WTC11 (cell line): Measurements from ENCODE around the gene FUT8. TPM values are rescaled to one million over a fixed set of nuclear protein-coding genes. Genes with fewer than 3 reads are reported as not detected.

Experiments used
- ATAC-seq: fragments of 200-7000 bp; cut with Tn5 transposase; 2 replicates; pipeline ENCODE4 v1.10.0; 2021; ENCODE audit warnings: mild to moderate bottlenecking, moderate library complexity
- CTCF ChIA-PET: fragments of 300-600 bp; sonication (Branson Sonifier 250); formaldehyde crosslinking; loops from one replicate; lab custom pipeline; 2021; ENCODE audit warnings: antibody characterized with exemption; lab: Charles Lee
- POLR2A ChIA-PET: fragments of 350-600 bp; sonication (Branson Sonifier 250); formaldehyde crosslinking; loops from one replicate; lab custom pipeline; 2021; ENCODE audit warnings: antibody characterized with exemption; lab: Charles Lee
- DNase-seq: peaks from one replicate; pipeline ENCODE4 v3.0.0; 2021; ENCODE audit warnings: low spot score
- H3K27ac Mint-ChIP-seq: 2 replicates; pipeline ENCODE4 v1.8.0; 2021; ENCODE audit warnings: mixed read lengths
- H3K27me3 Mint-ChIP-seq: 2 replicates; pipeline ENCODE4 v1.8.0; 2021; ENCODE audit warnings: low read depth, mild to moderate bottlenecking, moderate library complexity, mixed read lengths
- H3K36me3 Mint-ChIP-seq: 2 replicates; pipeline ENCODE4 v1.8.0; 2021; ENCODE audit warnings: mixed read lengths
- H3K4me1 Mint-ChIP-seq: 2 replicates; pipeline ENCODE4 v1.8.0; 2022; ENCODE audit warnings: mixed read lengths
- H3K4me3 Mint-ChIP-seq: 2 replicates; pipeline ENCODE4 v1.8.0; 2021; ENCODE audit warnings: mild to moderate bottlenecking, moderate library complexity, mixed read lengths
- H3K9me3 Mint-ChIP-seq: 2 replicates; pipeline ENCODE4 v1.8.0; 2021; ENCODE audit warnings: mixed read lengths
- ATF6 ChIP-seq: sonication (generic); formaldehyde crosslinking; IDR thresholded peaks from 2 replicates; pipeline ENCODE4 v1.8.1; 2023; ENCODE audit warnings: mild to moderate bottlenecking, missing genetic modification reagents
- CBFB ChIP-seq: sonication (generic); formaldehyde crosslinking; IDR thresholded peaks from 2 replicates; pipeline ENCODE4 v1.8.1; 2022; ENCODE audit warnings: mild to moderate bottlenecking, low read depth, missing genetic modification reagents
- E2F4 ChIP-seq: sonication (generic); formaldehyde crosslinking; IDR thresholded peaks from 2 replicates; pipeline ENCODE4 v1.8.1; 2022; ENCODE audit warnings: low read depth, mild to moderate bottlenecking, moderate library complexity, missing genetic modification reagents, borderline replicate concordance
- E2F5 ChIP-seq: sonication (generic); formaldehyde crosslinking; IDR thresholded peaks from 2 replicates; pipeline ENCODE4 v1.8.1; 2022; ENCODE audit warnings: mild to moderate bottlenecking, moderate library complexity, missing genetic modification reagents
- ETV6 ChIP-seq: sonication (generic); formaldehyde crosslinking; IDR thresholded peaks from 2 replicates; pipeline ENCODE4 v1.8.1; 2022; ENCODE audit warnings: mild to moderate bottlenecking, missing genetic modification reagents
- FOXK1 ChIP-seq: sonication (generic); formaldehyde crosslinking; IDR thresholded peaks from 2 replicates; pipeline ENCODE4 v1.8.0; 2022; ENCODE audit warnings: mild to moderate bottlenecking, moderate library complexity, missing genetic modification reagents
- GRHL2 ChIP-seq: fragments of 250-450 bp; sonication (Bioruptor Pico); IDR thresholded peaks from 2 replicates; pipeline ENCODE4 v1.8.0; 2022; ENCODE audit warnings: mild to moderate bottlenecking, moderate library complexity; ENCODE audit not compliant: insufficient replicate concordance, severe bottlenecking
- IRF1 ChIP-seq: sonication (generic); formaldehyde crosslinking; IDR thresholded peaks from 2 replicates; pipeline ENCODE4 v1.8.0; 2023; ENCODE audit warnings: missing genetic modification reagents
- IRF2 ChIP-seq: sonication (generic); formaldehyde crosslinking; IDR thresholded peaks from 2 replicates; pipeline ENCODE4 v1.8.0; 2022; ENCODE audit warnings: low read depth, missing genetic modification reagents, borderline replicate concordance
- NFE2L1 ChIP-seq: sonication (generic); formaldehyde crosslinking; IDR thresholded peaks from 2 replicates; pipeline ENCODE4 v1.8.1; 2023; ENCODE audit warnings: missing genetic modification reagents
- NFYB ChIP-seq: sonication (generic); formaldehyde crosslinking; conservative IDR thresholded peaks from 2 replicates; pipeline ENCODE4 v1.8.0; 2022; ENCODE audit warnings: low read depth, missing genetic modification reagents
- RORB ChIP-seq: fragments of 250-450 bp; sonication (Bioruptor Pico); IDR thresholded peaks from 2 replicates; pipeline ENCODE4 v1.9.0; 2021; ENCODE audit warnings: mild to moderate bottlenecking
- SMAD3 ChIP-seq: sonication (generic); formaldehyde crosslinking; IDR thresholded peaks from 2 replicates; pipeline ENCODE4 v1.8.0; 2022; ENCODE audit warnings: missing genetic modification reagents, mild to moderate bottlenecking, borderline replicate concordance
- STAT6 ChIP-seq: sonication (generic); formaldehyde crosslinking; conservative IDR thresholded peaks from 2 replicates; pipeline ENCODE4 v1.8.1; 2023; ENCODE audit warnings: mild to moderate bottlenecking, low read depth, missing genetic modification reagents, moderate library complexity
- TCF7 ChIP-seq: sonication (generic); formaldehyde crosslinking; IDR thresholded peaks from 2 replicates; pipeline ENCODE4 v1.8.0; 2022; ENCODE audit warnings: mild to moderate bottlenecking, low read depth, missing genetic modification reagents, moderate library complexity
- USF1 ChIP-seq: sonication (generic); formaldehyde crosslinking; IDR thresholded peaks from 2 replicates; pipeline ENCODE4 v1.8.0; 2022; ENCODE audit warnings: mild to moderate bottlenecking, missing genetic modification reagents
- USF2 ChIP-seq: sonication (generic); formaldehyde crosslinking; IDR thresholded peaks from 2 replicates; pipeline ENCODE4 v1.8.1; 2023; ENCODE audit warnings: mild to moderate bottlenecking, missing genetic modification reagents, moderate library complexity
- ZNF232 ChIP-seq: sonication (generic); formaldehyde crosslinking; IDR thresholded peaks from 2 replicates; pipeline ENCODE4 v1.8.0; 2022; ENCODE audit warnings: mild to moderate bottlenecking, missing genetic modification reagents
- total RNA-seq: library from RNA; stranded (reverse); gene quantifications from 3 replicates; pipeline ENCODE4 v1.2.3, GENCODE V29; 2021

The FUT8 gene
- total RNA-seq, 1 experiment from 2014 or later, result 37.9 TPM

- TF ChIP-seq NFE2L1 (CRISPR knock-in tag) (no peak), TCF7 (CRISPR knock-in tag) (no peak), SMAD3 (CRISPR knock-in tag) (no peak), STAT6 (no peak), ETV6 (CRISPR knock-in tag) (no peak)
Observed at GRCh38 chr14:65604936-65605335, 192.4 kb downstream of the FUT8 start (continued).

GRCh38 chr14:65606460-65606859 lies 193.9 kb downstream of the FUT8 start:
- no peaks in the 10 kb centered on the region for H3K4me1 Mint-ChIP-seq
- H3K9me3 Mint-ChIP-seq, result no peaks in the 10 kb centered on the region
- no peaks in the 10 kb centered on the region for H3K27me3 Mint-ChIP-seq
- no peaks in the 10 kb centered on the region for H3K36me3 Mint-ChIP-seq
- H3K4me3 Mint-ChIP-seq, result no peak overlapping the region
- ATAC-seq, result no peak
- ChIA-PET CTCF (interaction anchor here (1.6 kb wide), 1 partner anchor 191 kb away, joined by 5 read pairs; no protein-coding TSS in a partner anchor), POLR2A (no interaction called here)
- no peak for DNase-seq
- no peak overlapping the region for H3K27ac Mint-ChIP-seq
- no peak for TF ChIP-seq USF1 (CRISPR knock-in tag)
- TF ChIP-seq NFYB (CRISPR knock-in tag), result no peak
- no peak for TF ChIP-seq IRF1 (CRISPR knock-in tag)
- no peak for TF ChIP-seq GRHL2 (CRISPR knock-in tag)
- no peak for TF ChIP-seq STAT6
- TF ChIP-seq E2F4 (CRISPR knock-in tag), result no peak
- no peak for TF ChIP-seq RORB
- TF ChIP-seq USF2, result no peak
- TF ChIP-seq FOXK1 (CRISPR knock-in tag), result no peak
- no peak for TF ChIP-seq ZNF232 (CRISPR knock-in tag)
- no peak for TF ChIP-seq IRF2 (CRISPR knock-in tag)
- no peak for TF ChIP-seq CBFB
- no peak for TF ChIP-seq ATF6 (CRISPR knock-in tag)
- TF ChIP-seq E2F5, result no peak
- TF ChIP-seq ETV6 (CRISPR knock-in tag), result no peak
